Endodermal cell (in vitro differentiated cells): ENCODE results near the gene KCNK7. TPM values are rescaled to one million over a fixed set of nuclear protein-coding genes. Genes with fewer than 3 reads are reported as not detected.

Experiments used
- DNase-seq: peaks from one replicate; pipeline ENCODE4 v3.0.0-alpha.2; 2017
- H3K27ac ChIP-seq: 2 replicates; pipeline ENCODE4 v1.5.1; 2013; ENCODE audit warnings: mild to moderate bottlenecking, low read depth, low read length, moderate library complexity
- H3K27me3 ChIP-seq: 2 replicates; pipeline ENCODE4 v1.6.1; 2013; ENCODE audit warnings: mild to moderate bottlenecking, low read length, moderate library complexity; ENCODE audit not compliant: insufficient read depth, control insufficient read depth, poor library complexity, severe bottlenecking
- H3K36me3 ChIP-seq: 2 replicates; pipeline ENCODE4 v1.7.0; 2013; ENCODE audit warnings: mild to moderate bottlenecking, low read length, moderate library complexity; ENCODE audit not compliant: control insufficient read depth, insufficient read depth
- H3K4me1 ChIP-seq: one replicate; pipeline ENCODE4 v1.7.0; 2013; ENCODE audit warnings: low read length; ENCODE audit not compliant: control insufficient read depth, insufficient read depth
- H3K4me3 ChIP-seq: 2 replicates; pipeline ENCODE4 v1.5.1; 2013; ENCODE audit warnings: mild to moderate bottlenecking, low read length, moderate library complexity
- H3K9ac ChIP-seq: 2 replicates; pipeline ENCODE4 v1.6.1; 2013; ENCODE audit warnings: mild to moderate bottlenecking, low read length, moderate library complexity; ENCODE audit not compliant: poor library complexity, severe bottlenecking; ENCODE audit errors: extremely low read depth
- H3K9me3 ChIP-seq: 2 replicates; pipeline ENCODE4 v1.6.1; 2013; ENCODE audit warnings: mild to moderate bottlenecking, low read length, moderate library complexity; ENCODE audit not compliant: control insufficient read depth
- H3K27ac Mint-ChIP-seq: 2 replicates; pipeline ENCODE4 v1.8.0; 2020; ENCODE audit warnings: mixed read lengths
- H3K27me3 Mint-ChIP-seq: 2 replicates; pipeline ENCODE4 v1.8.0; 2021; ENCODE audit warnings: mild to moderate bottlenecking, mixed read lengths; ENCODE audit not compliant: insufficient read depth
- H3K36me3 Mint-ChIP-seq: 2 replicates; pipeline ENCODE4 v1.8.0; 2020; ENCODE audit warnings: low read depth, mixed read lengths
- H3K4me1 Mint-ChIP-seq: 2 replicates; pipeline ENCODE4 v1.8.0; 2020; ENCODE audit warnings: mixed read lengths
- H3K4me3 Mint-ChIP-seq: 2 replicates; pipeline ENCODE4 v1.8.0; 2020; ENCODE audit warnings: mild to moderate bottlenecking, moderate library complexity, mixed read lengths
- H3K9me3 Mint-ChIP-seq: 2 replicates; pipeline ENCODE4 v1.8.0; 2020; ENCODE audit warnings: mild to moderate bottlenecking, mixed read lengths
- CTCF ChIP-seq: fragments of 200-600 bp; sonication (generic); conservative IDR thresholded peaks from 2 replicates; pipeline ENCODE4 v1.5.0; 2021; ENCODE audit warnings: antibody characterized with exemption, mild to moderate bottlenecking
- WGBS, 2 experiments: methylation state at CpG; one replicate each; pipeline versions ENCODE4 v1.1.5 to v1.1.7; 2013; ENCODE audit warnings: missing lambda C conversion rate in 2 of 2, mixed read lengths in 1 of 2; ENCODE audit not compliant: insufficient coverage in 1 of 2, insufficient read length in 1 of 2; 5-methylcytosine and 5-hydroxymethylcytosine counted together
- total RNA-seq, 2 donors: library from RNA; stranded (reverse); fragmentation: NEBNext Ultra II Directional in 1 of 2; extraction: Animal tissue kit (Norgen Biotek cat#: 25700) in 1 of 2; gene quantifications; 2 replicates in 1 of 2; 3 replicates in 1 of 2; pipeline ENCODE4 v1.2.1, GENCODE V29; 2021

KCNK7 gene
- total RNA-seq, 2 donors from 2014 or later = 1.2 TPM; not detected in 1

- WGBS, 2 experiments = 82 to 90% methylated on average over 3 to 4 of the region's 4 CpGs
- no peaks in the 10 kb centered on the region for H3K4me1 Mint-ChIP-seq
- Histone ChIP-seq H3K27ac (no peak overlapping the region), H3K9me3 (no peaks in the 10 kb centered on the region), H3K36me3 (no peaks in the 10 kb centered on the region), H3K27me3 (peaks cover 63% of the 10 kb centered on the region), H3K4me3 (no peak overlapping the region), H3K9ac (no peak overlapping the region), H3K4me1 (no peaks in the 10 kb centered on the region)
- DNase-seq = no peak
- no peak for TF ChIP-seq CTCF
- no peak overlapping the region for H3K4me3 Mint-ChIP-seq
- no peak overlapping the region for H3K27ac Mint-ChIP-seq
- no peaks in the 10 kb centered on the region for H3K36me3 Mint-ChIP-seq
- no peaks in the 10 kb centered on the region for H3K9me3 Mint-ChIP-seq
- peaks cover 92% of the 10 kb centered on the region for H3K27me3 Mint-ChIP-seq
Observed at GRCh38 chr11:65586247-65586630, 9.4 kb downstream of the KCNK7 start.

DNA sequence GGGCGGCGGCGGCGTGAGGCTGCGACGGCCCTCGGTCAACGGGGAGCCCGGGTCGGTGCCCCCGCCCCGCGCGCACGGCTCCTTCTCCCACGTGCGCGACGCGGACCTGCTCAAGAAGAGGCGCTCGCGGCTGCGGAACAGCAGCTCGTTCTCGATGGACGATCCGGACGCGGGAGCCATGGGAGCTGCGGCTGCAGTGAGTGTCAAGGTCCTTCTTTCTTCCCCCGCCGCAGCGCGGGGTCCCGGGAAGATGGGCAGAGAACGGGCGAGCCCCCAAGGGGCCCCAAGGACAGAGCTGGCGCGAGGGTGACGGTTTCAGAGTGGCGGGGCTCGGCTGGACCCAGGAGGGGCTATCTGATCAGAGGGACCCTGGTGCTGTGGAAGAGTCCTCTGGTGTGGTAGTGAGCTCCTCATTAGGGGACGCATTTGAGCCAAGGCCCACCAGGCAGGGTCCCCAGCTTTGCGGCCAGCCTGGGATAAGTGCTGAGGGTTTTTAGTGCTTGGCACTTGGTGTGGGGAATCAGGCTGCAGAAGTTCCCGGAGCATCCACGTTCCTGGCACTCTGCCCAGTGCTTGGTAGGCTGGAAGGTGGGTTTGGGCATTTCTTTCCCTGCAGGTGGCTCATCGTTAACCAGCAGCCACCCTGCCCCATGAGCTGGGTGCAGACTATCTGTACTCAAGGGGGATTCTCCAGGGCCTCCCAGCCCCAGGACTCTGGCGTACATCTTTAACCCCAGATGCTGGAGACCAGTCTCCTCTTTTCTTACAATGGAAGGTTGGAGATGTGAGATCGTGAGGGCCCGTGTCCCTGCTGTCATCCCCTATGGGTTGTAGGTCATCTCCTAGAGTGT lies 10.0 kb downstream of the KCNK7 start:
- Histone ChIP-seq H3K4me1 (no peaks in the 10 kb centered on the region), H3K4me3 (no peak overlapping the region), H3K36me3 (no peaks in the 10 kb centered on the region), H3K9ac (no peak overlapping the region), H3K9me3 (no peaks in the 10 kb centered on the region), H3K27ac (no peak overlapping the region), H3K27me3 (peaks cover 57% of the 10 kb centered on the region)
- Mint-ChIP-seq H3K4me3 (no peak overlapping the region), H3K9me3 (no peaks in the 10 kb centered on the region), H3K36me3 (no peaks in the 10 kb centered on the region), H3K27ac (no peak overlapping the region), H3K27me3 (peaks cover 92% of the 10 kb centered on the region), H3K4me1 (no peaks in the 10 kb centered on the region)
- 74 to 76% methylated on average over 36 to 50 of the region's 51 CpGs for WGBS, 2 experiments
- no peak for TF ChIP-seq CTCF
- no peak for DNase-seq

DNA sequence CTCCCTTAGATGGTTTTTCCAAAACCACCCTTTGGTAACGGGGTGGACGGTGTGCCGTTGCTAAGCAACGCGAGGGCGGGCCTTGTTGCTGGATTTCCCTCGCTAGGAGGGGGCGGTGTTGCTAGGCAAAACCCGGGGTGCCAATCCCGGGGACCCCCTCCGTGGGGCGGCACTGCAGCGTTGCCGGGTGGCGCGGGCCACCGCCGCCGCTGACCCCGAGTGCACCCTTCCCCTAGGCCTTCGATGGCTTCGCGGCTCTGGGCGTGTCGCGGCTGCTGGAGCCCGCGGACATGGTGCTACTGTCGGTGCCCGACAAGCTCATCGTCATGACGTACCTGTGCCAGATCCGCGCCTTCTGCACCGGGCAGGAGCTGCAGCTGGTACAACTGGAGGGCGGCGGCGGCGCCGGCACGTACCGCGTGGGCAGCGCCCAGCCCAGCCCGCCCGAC lies 10.9 kb downstream of the KCNK7 start:
- TF ChIP-seq CTCF = no peak
- 49 to 55% methylated on average over 44 to 46 of the region's 46 CpGs for WGBS, 2 experiments
- peak; percentile 66 for DNase-seq
- H3K4me1 ChIP-seq = no peaks in the 10 kb centered on the region
- Mint-ChIP-seq H3K9me3 (no peaks in the 10 kb centered on the region), H3K27me3 (peaks cover 90% of the 10 kb centered on the region), H3K27ac (no peak overlapping the region), H3K4me1 (no peaks in the 10 kb centered on the region), H3K36me3 (no peaks in the 10 kb centered on the region), H3K4me3 (no peak overlapping the region)
- H3K27me3 ChIP-seq = peaks cover 50% of the 10 kb centered on the region
- H3K27ac ChIP-seq = no peak overlapping the region
- no peak overlapping the region for H3K9ac ChIP-seq
- H3K36me3 ChIP-seq = no peaks in the 10 kb centered on the region
- H3K4me3 ChIP-seq = no peak overlapping the region
- no peaks in the 10 kb centered on the region for H3K9me3 ChIP-seq
